ENCODE measurements around the gene PDE4D. TPM values are rescaled to one million over a fixed set of nuclear protein-coding genes. Genes with fewer than 3 reads are reported as not detected.

Gene PDE4D
- total RNA-seq, 1 donor from 2014 or later, result 13.2 TPM

DNA sequence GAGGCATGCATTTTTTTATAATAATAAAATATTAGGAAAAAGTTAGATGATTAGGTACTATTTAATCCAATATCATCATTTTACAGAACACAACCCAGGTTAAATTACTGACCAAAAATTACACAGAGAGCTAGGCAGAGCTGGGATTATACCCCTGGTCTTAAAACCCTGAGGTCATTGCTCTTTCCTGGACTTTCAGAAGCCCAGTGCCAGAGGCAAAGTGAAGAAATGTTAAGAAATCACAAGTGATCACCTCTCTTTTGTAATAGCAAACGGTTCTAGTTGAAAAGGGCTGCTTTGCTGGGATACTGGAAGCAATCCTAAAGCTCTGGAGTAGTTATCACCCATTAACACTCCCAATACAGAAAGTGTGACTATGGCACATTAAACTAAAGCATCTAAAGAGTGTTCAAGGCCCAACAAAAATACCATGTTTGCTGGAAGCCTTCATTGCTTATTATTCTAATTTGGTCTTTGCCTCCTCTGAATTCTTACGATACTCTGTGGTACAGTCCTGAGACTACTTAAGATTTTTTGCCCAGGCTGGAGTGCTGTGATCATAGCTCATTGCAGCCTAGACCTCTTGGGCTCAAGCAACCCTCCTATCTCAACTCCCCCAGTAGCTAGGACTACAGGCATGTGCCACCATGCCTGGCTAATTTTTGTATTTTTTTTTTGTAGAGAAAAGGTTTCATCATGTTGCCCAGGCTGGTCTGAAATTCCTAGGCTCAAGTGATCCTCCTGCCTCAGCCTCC is 734.7 kb downstream of the PDE4D start:
- H3K4me3 Mint-ChIP-seq (ENCODE audit: unreplicated experiment), result no peak overlapping the region

GRCh38 chr5:59158165-59158564 is 735.4 kb downstream of the PDE4D start:
- no peak overlapping the region for H3K27ac Mint-ChIP-seq (ENCODE audit: unreplicated experiment)
- no peaks in the 10 kb centered on the region for H3K36me3 Mint-ChIP-seq (ENCODE audit: unreplicated experiment)
- H3K4me1 Mint-ChIP-seq (ENCODE audit: low read depth, unreplicated experiment), result peaks cover 4% of the 10 kb centered on the region
- DNase-seq, result no peak
- H3K9me3 Mint-ChIP-seq (ENCODE audit: unreplicated experiment), result no peaks in the 10 kb centered on the region
- TF ChIP-seq, protein P1, sequence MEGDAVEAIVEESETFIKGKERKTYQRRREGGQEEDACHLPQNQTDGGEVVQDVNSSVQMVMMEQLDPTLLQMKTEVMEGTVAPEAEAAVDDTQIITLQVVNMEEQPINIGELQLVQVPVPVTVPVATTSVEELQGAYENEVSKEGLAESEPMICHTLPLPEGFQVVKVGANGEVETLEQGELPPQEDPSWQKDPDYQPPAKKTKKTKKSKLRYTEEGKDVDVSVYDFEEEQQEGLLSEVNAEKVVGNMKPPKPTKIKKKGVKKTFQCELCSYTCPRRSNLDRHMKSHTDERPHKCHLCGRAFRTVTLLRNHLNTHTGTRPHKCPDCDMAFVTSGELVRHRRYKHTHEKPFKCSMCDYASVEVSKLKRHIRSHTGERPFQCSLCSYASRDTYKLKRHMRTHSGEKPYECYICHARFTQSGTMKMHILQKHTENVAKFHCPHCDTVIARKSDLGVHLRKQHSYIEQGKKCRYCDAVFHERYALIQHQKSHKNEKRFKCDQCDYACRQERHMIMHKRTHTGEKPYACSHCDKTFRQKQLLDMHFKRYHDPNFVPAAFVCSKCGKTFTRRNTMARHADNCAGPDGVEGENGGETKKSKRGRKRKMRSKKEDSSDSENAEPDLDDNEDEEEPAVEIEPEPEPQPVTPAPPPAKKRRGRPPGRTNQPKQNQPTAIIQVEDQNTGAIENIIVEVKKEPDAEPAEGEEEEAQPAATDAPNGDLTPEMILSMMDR (IDR thresholded peaks at IDR 0.05; ENCODE audit: partially characterized antibody, unreplicated experiment), result no peak
- H3K27me3 Mint-ChIP-seq (ENCODE audit: unreplicated experiment), result no peaks in the 10 kb centered on the region
- no peak overlapping the region for H3K4me3 Mint-ChIP-seq (ENCODE audit: unreplicated experiment)

More for the DNA sequence above, 734.7 kb downstream of the PDE4D start:
- TF ChIP-seq, protein P1 (IDR thresholded peaks at IDR 0.05; ENCODE audit: partially characterized antibody, unreplicated experiment), result no peak
- peaks cover 4% of the 10 kb centered on the region for H3K4me1 Mint-ChIP-seq (ENCODE audit: low read depth, unreplicated experiment)
- no peaks in the 10 kb centered on the region for H3K9me3 Mint-ChIP-seq (ENCODE audit: unreplicated experiment)
- H3K36me3 Mint-ChIP-seq (ENCODE audit: unreplicated experiment), result no peaks in the 10 kb centered on the region
- peak overlapping the region; percentile 41 for H3K27ac Mint-ChIP-seq (ENCODE audit: unreplicated experiment)
- no peak for DNase-seq
- no peaks in the 10 kb centered on the region for H3K27me3 Mint-ChIP-seq (ENCODE audit: unreplicated experiment)

DNA sequence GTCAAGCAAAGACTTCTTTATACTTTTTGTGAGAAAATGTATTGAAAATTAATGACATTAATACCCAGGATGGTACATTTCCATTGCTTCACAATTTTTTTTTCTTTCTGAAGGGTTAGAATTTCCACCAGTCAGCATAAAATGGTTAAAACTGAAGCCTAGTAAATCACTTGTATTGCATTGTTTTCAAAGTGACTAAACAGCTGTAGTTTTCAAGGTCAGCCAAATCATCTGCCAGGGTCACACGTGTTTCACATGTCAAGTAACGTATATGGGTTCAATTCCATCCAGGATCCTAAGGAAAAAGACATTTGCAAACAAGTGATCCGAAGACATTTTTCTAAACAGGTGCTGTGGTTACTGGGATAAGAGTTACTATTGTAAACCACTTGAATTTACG is 736.5 kb downstream of the PDE4D start:
- Mint-ChIP-seq H3K27ac (ENCODE audit: unreplicated experiment) (no peak overlapping the region), H3K9me3 (ENCODE audit: unreplicated experiment) (no peaks in the 10 kb centered on the region), H3K36me3 (ENCODE audit: unreplicated experiment) (no peaks in the 10 kb centered on the region), H3K4me3 (ENCODE audit: unreplicated experiment) (no peak overlapping the region), H3K4me1 (ENCODE audit: low read depth, unreplicated experiment) (peaks cover 4% of the 10 kb centered on the region), H3K27me3 (ENCODE audit: unreplicated experiment) (no peaks in the 10 kb centered on the region)
- TF ChIP-seq, protein P1 (IDR thresholded peaks at IDR 0.05; ENCODE audit: partially characterized antibody, unreplicated experiment), result no peak
- DNase-seq, result no peak

GRCh38 chr5:59152701-59153245 is 740.8 kb downstream of the PDE4D start:
- TF ChIP-seq, protein P1 (IDR thresholded peaks at IDR 0.05; ENCODE audit: partially characterized antibody, unreplicated experiment), result no peak
- Mint-ChIP-seq H3K9me3 (ENCODE audit: unreplicated experiment) (no peaks in the 10 kb centered on the region), H3K4me1 (ENCODE audit: low read depth, unreplicated experiment) (no peaks in the 10 kb centered on the region), H3K36me3 (ENCODE audit: unreplicated experiment) (no peaks in the 10 kb centered on the region), H3K27ac (ENCODE audit: unreplicated experiment) (no peak overlapping the region), H3K4me3 (ENCODE audit: unreplicated experiment) (no peak overlapping the region), H3K27me3 (ENCODE audit: unreplicated experiment) (no peaks in the 10 kb centered on the region)
- DNase-seq, result no peak
